Hematopoietic multipotent progenitor cell treated with erythropoietin and hydrocortisone succinate and interleukin-3 and kit ligand, for 8 days (in vitro differentiated cells): ENCODE measurements around the gene EMP1.
A peak's percentile ranks its signal among the peaks of the same experiment; 100 is the strongest.
"Not testable (repeated sequence)": the region's sequence is repeated elsewhere in the genome, so short reads cannot be mapped to it uniquely, and the experiment has no call there.

Experiments
- DNase-seq: peaks from one replicate; pipeline ENCODE4 v3.0.0-alpha.2; 2015

Gene EMP1

DNA sequence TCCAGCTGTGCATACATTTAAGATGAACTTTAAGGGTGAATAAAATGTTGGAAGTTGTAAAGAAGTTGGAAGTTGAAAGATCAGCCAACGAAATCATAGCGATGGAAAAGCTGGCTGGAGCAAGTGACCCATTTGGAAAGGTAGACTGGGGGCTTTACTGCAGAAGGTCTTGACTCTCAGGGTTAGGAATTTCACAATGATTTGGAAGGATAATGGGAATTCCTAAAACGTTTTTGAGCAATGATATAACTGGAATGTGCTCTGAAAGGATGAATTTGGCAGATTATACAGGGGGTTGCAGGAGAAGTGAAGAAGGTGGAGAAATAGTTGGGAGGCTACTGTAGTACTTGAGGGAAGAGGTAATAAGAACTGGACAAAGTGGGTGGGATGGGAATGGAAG is 27.4 kb downstream of the EMP1 start:
- no peak for DNase-seq

DNA sequence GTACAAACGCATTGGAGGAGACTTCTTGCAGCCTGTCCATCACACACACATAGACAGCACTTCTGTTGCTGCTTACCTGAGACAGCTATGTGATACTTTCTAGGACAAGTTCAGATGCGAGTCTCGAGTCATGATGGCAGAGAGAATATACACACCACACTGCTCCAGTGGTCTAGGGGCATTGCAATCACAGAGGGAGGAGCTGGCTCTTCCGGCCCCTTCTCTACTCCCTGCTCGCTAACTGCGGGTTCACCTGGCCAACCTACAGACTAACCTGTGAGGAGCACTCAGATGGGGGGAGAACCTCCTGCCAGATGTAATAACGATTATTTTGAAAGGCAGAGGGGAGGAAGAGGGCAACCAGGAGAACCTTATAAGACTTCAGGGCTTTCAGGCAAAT is 30.7 kb downstream of the EMP1 start:
- no peak for DNase-seq

DNA sequence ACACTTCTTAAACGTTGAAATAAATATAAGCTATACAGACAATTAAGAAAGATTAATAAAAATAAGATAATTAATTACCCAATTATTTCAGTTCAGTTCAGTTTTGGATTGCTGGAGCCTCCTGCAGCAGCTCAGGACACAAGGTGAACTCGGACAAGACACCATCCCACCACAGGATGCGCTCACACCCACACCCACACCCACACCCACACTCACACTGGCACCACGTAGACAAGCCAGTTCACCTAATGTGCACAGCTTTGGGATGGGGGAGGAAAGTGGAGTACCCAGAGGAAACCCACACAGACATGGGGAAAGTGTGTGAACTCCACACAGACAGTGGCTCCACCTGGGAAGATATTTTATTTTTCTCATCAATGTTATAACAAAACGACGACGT is 32.1 kb downstream of the EMP1 start:
- DNase-seq, result no peak

DNA sequence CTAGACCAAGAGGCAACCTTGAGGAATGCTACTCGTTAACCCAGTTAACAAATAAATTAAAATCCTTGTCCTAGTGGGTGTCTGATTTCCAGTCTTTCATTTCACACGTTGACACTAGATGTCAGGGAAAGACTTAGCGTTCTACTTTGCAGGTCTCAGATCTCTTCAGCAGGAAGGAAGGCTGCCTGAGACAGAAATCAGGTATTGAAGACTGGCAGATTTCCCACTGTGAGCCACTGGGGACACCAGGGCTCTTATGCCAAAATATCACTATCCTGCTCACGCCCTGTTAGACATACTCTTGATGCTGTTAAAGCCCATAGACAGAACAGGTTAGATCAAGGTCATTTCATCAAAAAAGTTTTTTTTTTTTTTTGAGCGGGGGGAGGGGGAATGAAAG is 33.0 kb downstream of the EMP1 start:
- no peak for DNase-seq

DNA sequence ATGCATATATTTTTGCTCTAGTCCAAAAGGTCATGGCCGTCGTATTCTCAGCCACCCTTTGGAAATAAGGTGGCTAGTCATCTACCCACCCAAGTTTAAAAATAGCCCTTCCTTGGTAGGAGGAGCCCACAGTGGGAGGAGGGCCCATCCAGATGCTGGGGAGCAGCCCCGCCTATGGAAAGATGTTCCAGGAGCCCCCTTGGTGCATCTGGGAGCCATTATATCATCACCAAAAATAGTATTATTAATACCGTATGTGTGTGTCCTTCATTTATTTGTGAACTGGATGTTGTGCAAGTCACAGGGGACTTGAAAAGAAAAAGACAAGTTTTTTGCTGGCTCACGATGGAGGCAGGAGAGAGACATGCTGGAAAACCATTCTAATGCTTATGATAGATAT is 34.0 kb downstream of the EMP1 start:
- DNase-seq, result no peak

DNA sequence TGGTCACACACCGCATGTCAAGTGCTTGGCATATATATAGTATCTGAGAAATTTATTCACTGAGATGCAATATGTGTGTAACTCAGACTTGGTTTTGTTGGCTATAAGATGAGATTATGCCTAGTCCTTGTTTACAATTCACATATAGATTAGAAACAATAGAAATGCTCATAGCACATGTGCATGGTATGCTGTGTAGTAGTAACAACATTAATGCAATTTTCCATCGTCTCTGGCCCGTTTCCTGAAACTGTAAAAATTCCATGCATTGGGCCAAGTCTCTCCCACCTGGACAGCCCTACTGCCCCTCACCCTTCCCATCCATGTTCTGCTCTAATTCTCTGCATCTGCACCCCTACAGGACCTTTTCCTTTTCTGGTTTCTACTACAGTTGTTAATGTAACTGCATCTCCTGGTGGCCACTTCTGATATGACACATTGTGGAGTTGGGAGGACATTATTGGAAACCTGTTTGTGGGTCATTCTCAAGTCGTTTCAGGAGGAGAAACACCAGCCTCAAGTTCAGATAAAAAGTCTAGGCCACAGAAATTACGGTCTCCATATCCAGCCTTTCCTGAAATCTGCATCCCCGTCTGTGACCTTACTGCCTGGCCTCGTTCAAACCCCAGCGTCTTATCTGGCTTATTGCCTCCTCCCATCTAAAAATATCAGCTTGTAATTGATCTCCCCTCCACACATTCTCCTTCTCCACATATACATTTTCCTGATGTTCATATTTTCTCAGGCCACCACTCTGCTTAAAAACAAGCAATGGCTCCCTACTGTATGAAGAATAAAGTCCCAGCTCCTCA is 37.5 kb downstream of the EMP1 start:
- DNase-seq, result peak; percentile 61

DNA sequence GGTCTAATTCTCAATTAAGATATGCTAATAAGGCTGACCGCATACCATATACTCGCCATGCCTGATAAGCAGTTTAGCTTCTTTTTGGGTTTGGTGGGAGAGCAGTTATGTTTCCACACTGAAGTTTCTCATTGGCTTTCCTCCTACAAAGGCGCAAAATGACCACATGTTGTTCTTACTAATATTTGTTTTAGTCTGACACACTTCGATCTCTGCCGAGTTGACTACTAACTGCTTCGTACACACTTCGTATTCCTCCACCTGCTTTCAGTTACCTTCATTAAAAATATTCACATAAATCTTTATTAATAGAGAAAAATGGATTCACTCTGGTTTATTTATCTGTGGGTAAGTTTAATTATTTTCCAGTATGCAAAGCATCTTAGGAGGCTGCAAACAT is 41.7 kb downstream of the EMP1 start:
- DNase-seq, result no peak

DNA sequence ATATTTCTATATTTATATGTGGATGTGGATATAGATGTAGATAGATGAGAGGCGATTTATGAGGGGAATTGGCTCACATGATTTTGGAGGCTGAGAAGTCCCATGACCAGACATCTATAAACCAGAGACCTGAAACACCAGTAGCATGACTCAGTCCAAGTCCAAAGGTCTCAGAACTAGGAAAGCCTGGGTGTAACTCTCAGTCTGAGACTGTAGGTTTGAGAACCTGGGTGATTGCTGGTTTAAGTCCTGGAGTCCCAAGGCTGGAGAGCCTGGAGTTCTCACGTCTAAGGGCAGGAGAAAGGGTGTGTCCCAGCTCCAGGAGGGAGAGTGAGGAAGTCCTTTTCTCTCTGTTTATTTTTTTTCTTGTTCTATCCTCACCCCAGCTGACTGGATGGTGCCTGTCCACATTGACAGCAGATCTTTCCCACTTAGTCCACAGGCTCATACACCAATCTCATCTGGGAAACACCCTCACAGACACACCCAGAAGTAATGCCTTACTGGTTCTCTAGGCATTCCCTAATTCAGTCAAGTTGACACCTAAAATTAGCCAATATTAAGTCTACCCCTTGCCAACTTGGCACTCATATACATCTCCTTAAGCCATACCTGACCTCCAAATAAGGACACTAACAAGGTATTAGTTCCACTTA is 45.4 kb downstream of the EMP1 start:
- no peak for DNase-seq

DNA sequence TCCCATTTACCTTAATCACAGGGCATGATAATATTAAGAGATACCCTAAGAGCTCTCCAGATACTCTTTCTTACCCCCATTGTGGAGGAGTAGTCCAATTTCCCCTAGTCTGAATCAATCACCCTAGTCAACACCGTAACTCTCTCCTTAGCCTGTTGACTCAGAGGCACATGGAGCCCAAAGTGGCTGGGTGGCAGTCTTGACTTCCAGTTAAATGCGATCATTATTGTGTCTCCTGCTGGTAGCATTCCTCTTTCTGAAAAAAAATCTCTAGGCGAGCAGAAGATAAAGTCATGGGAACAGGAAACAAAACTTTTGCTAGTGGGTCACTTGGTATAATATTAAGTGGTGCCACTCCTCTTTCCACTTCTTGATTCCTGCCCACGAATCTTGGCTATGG is 46.4 kb downstream of the EMP1 start:
- DNase-seq, result no peak

DNA sequence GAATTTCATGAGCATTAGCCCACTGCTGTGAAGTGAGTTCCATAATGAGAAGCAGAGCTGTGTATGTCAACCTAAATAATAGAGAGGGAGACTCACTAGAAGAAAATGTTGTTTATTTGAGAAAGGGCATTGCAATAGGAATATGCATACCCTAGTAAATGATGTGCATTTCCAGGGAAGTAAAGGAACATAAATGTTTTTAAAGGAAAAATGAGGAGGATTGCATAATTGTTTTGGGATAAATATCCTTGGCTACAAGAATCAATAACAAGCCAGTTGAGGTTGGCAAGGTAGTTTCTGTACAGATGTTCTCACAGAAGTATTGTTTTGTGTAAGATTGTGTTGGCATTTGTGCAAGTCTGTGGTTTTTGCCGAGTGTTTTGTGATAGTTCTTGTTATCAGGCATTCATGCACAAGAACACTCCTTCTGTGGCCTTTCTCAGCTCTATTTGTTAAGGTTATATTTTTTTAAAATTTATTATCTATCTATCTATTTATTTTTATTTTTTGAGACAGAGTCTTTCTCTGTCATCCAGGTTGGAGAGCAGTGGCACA is 47.1 kb downstream of the EMP1 start:
- DNase-seq, result no peak

DNA sequence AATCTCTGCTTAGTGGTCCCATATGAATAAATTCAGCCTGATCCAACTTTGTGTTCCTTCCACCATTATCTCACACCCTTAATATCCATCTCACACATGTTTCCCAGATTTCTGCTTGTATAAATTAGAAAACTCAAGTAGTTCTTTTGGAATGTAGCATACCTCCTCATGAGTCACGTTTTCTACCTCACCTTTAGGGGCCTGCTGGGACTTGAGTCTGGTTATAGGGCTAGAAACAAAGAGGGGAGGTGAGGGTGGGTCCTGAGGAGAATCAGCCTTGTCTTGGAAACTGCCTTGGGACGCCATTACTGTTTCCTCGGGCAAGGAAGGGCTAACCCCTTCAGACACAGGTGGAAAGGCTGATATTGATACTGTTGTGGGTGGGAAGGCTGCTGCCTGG is 51.1 kb downstream of the EMP1 start:
- no peak for DNase-seq

DNA sequence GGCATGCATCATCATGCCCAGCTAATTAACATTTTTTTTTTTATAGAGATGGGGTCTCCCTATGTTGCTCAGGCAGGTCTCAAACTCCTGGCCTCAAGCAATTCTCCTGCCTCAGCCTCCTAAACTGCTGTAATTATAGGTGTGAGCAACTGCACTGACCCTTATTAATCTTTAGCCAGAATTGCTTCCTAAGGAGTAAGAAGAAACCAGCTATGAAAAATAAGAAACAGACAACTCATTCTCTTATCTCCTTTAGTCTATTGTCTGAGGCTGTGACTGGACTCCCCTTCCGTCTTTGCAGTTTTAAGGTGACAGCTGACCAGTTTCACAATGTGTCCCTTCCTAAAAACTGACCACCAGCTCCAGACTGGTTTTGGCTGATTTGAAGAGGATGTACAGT is 52.4 kb downstream of the EMP1 start:
- DNase-seq, result no peak

DNA sequence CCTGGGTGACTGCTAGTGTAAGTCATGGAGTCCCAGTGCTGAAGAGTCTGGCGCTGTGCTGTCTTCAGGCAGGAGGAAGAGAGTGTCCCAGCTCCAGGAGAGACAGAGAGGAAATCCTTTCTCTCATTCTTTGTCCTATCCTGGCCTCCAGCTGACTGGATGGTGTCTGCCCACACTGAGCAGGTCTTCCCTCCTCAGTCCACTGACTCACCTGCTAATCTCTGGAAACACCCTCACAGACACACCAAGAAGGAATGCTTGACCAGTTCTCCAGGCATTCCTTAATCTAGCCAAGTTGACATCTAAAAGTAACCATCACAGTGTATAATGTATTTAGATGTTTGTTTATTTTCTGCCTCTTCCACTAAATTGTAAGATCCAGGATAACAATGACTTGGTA is 53.9 kb downstream of the EMP1 start:
- DNase-seq, result no peak

DNA sequence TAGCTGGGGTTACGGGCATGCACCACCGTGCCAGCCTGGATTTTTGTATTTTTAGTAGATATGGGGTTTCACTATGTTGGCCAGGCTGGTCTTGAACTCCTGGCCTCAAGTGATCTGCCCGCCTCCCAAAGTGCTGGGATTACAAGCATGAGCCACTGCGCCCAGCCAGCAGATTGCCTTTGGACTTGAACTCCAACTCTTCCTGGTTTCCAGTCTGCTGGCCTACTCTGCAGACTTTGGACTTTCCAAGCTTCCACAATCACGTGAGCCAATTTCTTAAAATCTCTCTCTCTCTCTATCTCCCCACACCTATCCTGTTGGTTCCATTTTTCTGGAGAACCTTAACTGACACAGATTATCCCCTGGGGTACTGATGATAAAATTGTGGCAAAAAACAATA is 55.0 kb downstream of the EMP1 start:
- no peak for DNase-seq

DNA sequence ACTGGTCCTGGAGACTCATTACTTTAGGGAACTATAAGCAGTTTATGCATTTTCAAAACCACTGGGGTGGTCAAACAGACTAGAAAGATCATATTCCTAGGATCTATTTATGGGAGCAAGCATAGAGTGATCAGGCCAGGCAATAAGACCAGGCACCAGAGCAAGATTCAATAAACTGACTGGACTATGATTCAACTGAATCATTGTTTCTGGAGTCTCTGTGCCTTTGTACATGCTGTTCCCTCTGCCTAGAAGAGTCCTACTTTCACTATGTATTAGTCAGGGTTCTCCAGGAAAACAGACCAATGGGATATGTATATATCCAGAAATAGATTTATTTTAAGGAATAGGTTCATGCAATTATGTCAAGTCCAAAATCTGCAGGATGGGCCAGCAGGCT is 55.5 kb downstream of the EMP1 start:
- no peak for DNase-seq

DNA sequence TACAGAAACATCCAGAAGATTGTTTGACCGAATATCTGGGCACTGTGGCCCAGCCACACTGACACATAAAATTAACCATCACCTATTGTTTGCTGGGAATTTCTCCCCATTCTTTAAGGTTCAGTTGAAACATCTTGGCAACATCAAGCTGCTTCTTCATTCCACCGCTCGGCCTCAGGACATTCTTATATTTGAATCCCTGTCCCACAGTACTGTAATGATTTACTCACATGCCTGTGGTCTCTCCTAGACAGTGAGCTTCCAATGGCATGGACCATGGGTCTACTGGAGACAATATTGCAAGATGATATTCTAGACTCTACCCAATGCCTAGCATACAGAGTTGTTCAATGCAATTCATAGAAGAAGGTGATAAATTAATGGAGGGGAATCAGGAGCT is 56.1 kb downstream of the EMP1 start:
- no peak for DNase-seq

DNA sequence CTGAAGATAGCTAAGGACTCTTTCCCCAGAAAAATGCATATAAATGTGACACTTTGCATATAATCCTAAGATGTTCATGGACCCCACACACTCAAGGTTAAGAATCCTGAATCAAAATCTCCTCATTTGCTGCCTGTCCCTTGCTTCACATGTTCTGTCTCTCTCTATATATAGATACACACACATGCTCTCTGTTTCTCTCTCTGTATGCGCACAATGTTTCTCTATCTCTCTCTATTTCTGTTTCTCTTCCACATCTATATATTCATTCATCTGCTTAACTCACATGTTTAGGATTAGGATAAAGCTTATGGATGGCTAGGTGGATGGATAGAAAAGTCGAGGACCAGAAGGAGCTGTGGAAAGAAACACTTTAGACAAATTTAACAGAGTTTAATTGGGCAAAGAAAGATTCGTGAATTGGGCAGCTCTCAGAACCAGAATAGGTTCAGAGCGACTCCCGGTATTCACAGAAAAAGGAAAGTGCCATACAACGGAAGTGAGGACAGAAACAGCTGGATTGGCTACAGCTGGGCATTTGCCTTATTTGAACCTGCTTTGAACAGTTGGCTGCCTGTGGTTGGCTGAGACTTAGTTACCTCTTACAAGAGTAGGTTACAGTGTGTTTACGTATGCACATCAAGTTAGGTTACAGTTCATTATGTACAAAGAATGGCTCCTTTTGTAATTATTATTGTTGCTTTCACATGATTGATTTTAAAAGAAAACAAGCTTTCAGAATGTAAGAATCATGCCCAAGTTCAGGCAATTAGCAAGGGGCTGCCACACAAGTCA is 57.6 kb downstream of the EMP1 start:
- DNase-seq, result no peak

DNA sequence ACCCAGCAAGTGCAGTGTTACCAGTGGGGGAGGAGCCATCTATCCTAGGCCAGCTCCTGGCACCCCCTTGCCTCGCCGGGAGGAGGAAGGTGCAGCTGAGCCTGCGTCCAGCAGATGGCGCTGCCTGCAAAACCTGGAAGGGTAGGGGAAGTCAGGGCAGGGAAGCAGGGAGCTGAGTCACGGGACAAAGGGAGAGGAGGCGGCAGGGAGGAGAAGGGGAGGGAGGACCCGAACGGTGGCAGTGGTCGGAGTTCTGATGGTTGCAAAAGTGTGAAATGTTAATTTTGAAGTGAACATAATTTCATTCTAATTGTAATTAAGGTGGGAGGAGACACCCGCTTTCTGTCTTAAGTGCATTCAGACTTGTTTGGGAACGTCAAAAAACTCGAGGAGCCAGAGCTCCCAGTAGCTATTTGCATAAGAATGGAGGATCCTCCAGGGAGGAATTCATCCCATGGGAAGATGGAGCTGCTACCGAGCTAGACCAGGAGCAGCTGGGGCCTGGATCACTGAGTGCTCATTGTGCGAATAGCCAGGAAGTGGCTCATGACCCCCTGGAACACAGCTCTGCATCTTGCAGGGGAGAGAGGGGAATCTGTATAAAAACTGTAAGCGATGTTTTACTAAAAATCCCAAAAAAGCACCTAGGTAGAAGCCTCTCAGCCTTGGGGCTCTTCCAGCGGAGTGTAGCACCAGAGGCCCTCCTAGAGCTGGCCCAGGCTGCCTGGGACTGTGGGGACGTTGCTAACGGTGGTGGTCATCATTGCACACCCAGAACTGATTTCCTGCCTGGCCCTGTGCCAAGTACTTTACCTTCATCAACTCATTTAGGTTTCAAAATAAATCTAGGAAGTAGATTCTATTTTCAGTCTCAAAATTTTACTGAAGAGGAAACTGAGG is 59.5 kb downstream of the EMP1 start:
- peak; percentile 90 for DNase-seq

DNA sequence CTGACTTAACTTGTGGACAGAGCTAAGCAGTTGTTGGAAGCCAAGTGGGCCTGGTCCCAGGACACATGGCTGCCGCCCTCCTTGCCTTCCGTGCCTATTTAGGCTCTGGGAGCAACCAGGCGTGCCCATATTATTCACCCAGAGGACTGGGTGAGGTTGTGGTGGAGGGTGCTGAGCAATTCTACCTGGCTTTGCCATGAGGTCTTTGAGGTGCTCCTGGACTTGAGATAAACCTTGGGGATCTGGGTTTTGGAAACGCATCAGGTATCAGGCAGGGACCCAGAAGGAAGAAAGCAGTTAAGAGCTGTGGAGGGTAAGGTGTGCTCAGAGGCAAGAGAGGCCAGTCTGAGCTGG is 60.1 kb downstream of the EMP1 start:
- no peak for DNase-seq

DNA sequence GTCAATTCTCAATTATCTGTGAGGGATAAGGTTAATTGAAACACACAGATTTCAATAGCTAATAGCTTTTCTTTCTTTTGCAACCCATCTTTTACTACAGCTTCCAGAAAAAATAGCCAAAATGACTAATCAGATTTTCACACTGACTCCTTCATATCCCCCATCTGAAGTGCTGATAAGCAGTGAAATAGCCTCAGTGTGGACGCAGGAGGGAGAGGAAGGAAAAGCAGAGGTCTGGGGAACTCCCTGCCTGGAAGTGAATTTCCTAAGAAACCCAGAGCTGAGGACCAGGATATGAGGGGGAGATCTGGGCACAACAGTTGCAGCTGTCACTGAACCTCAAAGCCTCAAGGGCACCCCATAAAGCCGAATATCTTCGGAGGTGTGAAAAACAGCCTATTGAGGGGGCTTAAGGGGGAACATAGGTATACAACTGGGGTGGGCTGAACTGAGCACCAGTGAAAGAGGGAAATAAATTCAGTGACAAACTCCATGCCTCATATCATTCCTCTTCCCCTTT is 60.9 kb downstream of the EMP1 start:
- no peak for DNase-seq

DNA sequence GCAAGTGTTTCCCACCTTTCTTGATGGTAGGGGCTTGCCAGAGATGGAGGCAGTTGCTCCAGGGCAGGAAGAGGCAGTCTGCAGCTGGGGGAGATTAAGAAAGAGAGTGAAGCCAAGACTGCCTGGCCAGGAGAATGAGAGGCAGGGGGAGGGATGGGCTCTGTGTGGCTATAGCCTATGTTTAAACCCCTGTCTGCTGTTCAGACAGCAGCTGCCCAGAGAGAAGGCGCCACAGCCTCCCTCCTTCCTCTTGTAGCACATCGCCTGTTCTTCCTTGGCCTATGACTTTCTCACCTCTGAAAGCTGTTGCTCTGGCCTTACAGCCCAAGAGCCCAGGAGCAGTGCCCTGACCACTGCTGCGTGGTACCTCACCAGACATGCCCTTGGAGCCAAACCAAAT is 61.7 kb downstream of the EMP1 start:
- no peak for DNase-seq

DNA sequence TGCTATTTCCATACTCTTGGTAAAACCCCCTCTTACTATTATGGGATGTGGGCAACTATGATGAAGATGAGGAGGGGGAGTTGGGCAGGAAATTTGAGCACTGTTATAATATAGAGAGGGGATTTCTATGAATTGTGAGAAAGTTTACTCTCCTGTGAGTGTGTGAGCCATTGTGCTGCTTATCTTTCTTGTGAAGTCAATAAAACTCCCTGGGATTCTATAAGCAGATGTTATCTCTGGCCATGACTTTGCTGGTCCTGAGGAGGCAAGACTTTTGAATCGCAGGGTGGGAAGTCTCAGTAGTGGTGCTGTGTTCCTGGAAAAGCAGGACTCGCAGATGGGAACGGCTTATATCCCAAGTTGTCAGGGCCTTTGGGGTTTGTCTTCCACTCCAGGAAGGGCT is 62.2 kb downstream of the EMP1 start:
- DNase-seq, result no peak

DNA sequence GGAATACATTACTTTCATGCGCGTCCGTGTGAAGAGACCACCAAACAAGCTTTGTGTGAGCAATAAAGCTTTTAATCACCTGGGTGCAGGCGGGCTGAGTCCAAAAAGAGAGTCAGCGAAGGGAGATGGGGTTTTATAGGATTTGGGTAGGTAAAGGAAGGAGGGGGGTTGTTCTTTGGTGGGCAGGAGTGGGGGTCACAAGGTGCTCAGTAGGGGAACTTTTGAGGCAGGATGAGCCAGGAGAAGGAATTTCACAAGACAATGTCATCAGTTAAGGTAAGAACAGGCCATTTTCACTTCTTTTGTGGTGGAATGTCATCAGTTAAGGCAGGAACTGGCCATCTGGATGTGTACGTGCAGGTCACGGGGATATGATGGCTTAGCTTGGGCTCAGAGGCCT is 63.1 kb downstream of the EMP1 start:
- not testable (repeated sequence) for DNase-seq
